ENCODE results near the gene ELOVL1. TPM values are rescaled to one million over a fixed set of nuclear protein-coding genes. Genes with fewer than 3 reads are reported as not detected.
A peak's percentile ranks its signal among the peaks of the same experiment; 100 is the strongest.
"Not testable (repeated sequence)": the region's sequence is repeated elsewhere in the genome, so short reads cannot be mapped to it uniquely, and the experiment has no call there.

Gene ELOVL1
- total RNA-seq, 1 donor from 2014 or later, result 40.3 TPM

DNA sequence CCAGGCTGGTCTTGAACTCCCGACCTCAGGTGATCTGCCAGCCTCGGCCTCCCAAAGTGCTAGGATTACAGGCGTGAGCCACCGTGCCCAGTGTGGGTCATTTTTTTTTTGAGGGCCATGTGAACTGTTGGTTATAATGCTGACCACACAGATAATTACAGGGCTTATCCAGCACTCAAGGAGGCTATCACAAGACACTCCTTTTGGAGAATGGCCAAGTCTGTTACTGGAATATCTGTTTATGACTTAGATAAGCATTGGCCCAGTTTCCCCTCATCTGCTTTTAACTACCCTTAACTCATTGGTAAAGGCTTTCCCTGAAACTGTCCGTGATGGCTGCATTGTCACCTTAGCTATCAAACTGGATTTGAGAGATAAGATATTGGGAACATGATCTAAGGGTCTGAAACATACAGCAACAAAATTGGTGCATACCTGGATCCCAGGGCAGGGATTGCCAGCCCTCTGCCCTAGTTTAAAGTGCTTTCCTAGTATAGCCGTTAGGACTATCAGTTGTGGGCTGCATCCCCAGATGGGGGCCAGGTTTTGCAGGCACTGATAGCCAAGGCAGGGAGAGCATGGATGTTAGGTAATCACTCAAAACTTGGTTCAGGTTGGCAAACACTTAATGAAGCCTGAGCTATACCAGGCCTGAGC, 37.5 kb upstream of the ELOVL1 start:
- no peaks in the 10 kb centered on the region for H3K27me3 Mint-ChIP-seq (ENCODE audit: low read depth)
- no peak overlapping the region for H3K4me3 Mint-ChIP-seq
- peaks cover 6% of the 10 kb centered on the region for H3K9me3 Mint-ChIP-seq
- no peaks in the 10 kb centered on the region for H3K4me1 Mint-ChIP-seq
- TF ChIP-seq CTCF (IDR thresholded peaks at IDR 0.05; ENCODE audit: unreplicated experiment), result no peak
- DNase-seq (ENCODE audit: low spot score in 2 of 2, unreplicated experiment in 2 of 2), result no peak
- peak overlapping the region; percentile 30 for H3K27ac Mint-ChIP-seq
- H3K36me3 Mint-ChIP-seq, result peaks cover 42% of the 10 kb centered on the region

DNA sequence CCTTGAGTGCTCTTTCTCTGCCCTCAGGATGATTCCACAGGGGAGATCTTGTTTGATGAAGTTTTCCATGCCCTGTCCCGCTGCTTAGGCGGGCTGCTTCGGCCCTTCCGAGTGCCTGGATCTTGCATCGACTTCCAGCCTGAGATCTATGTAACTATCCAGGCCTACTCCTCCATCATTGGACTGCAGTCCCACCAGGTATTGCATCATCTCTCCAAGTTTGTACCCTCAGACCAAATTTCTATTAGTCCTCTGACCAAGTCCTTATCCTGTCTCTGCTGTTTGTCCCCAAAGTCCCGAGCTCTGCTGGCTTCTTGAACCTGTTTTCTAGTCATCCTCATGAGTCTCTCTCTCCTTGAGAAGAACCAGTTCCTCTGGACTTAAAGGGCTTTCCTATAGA, 36.5 kb upstream of the ELOVL1 start:
- H3K27me3 Mint-ChIP-seq (ENCODE audit: low read depth), result no peaks in the 10 kb centered on the region
- no peak overlapping the region for H3K4me3 Mint-ChIP-seq
- peaks cover 34% of the 10 kb centered on the region for H3K36me3 Mint-ChIP-seq
- no peak for DNase-seq (ENCODE audit: low spot score in 2 of 2, unreplicated experiment in 2 of 2)
- H3K4me1 Mint-ChIP-seq, result no peaks in the 10 kb centered on the region
- peaks cover 5% of the 10 kb centered on the region for H3K9me3 Mint-ChIP-seq
- no peak overlapping the region for H3K27ac Mint-ChIP-seq
- no peak for TF ChIP-seq CTCF (IDR thresholded peaks at IDR 0.05; ENCODE audit: unreplicated experiment)

DNA sequence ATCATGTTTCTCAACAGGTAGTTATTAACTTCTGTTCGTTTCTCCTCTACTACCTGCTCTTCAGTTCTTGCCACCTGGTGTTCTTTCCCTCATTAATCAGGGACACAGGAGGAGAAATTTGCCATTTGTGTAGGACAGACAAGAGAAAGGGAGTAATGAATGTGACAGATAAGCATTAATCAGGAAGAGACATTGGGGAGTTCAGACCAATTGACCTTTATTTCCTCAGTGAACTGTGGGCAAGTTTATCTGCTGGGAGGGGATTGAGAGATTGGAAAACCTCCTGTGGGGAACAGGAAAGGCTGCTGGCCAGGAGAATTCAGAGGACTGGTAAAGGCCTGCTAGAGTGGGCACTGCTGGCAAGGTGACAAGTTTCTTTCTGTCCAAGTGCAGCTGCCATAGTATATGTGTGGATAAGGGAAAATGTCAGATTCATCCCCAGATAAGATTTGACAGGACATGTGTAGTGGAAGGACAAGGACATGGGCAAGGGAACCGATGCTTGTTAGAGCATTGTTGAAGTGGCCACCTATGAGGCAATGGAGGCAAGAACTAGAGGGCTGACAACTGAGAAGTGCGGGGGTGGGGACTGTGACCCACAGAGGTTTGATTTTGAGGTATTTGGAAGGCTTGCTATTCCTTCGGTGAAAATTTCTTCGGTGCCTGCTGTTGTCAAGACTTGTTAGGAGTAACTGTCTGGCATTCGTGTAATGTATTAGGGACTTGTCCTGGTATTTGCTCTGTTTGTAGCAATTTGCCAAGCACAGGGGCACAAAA, 34.5 kb upstream of the ELOVL1 start:
- Mint-ChIP-seq H3K27ac (no peak overlapping the region), H3K4me1 (no peaks in the 10 kb centered on the region), H3K4me3 (no peak overlapping the region), H3K9me3 (no peaks in the 10 kb centered on the region), H3K36me3 (peaks cover 30% of the 10 kb centered on the region), H3K27me3 (ENCODE audit: low read depth) (no peaks in the 10 kb centered on the region)
- no peak for TF ChIP-seq CTCF (IDR thresholded peaks at IDR 0.05; ENCODE audit: unreplicated experiment)
- no peak for DNase-seq (ENCODE audit: low spot score in 2 of 2, unreplicated experiment in 2 of 2)

- H3K9me3 Mint-ChIP-seq; H3K4me3 Mint-ChIP-seq; DNase-seq (ENCODE audit: low spot score in 2 of 2, unreplicated experiment in 2 of 2); H3K4me1 Mint-ChIP-seq; H3K27me3 Mint-ChIP-seq (ENCODE audit: low read depth); H3K27ac Mint-ChIP-seq: not testable (repeated sequence)
- peaks cover 23% of the 10 kb centered on the region for H3K36me3 Mint-ChIP-seq
Measured at GRCh38 chr1:43400441-43400840, 32.6 kb upstream of the ELOVL1 start.

DNA sequence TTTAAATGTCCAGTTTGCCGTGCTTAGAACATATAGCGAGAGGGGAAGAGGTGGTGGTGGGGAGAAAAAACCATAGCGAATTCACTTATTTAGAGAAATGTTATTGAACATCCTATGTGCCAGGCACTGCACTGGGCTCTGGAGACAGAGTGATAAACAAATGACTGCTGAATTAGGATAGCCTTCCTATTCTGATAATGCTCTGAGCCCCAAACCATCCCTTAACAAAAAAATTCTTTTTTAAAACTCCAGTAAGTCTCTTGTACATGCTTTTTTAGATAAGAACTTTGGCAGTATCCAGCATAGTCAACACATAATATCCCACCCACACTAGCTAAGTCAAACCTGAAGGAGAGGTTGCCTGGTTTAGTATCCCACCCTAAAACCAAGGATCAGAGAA, 30.4 kb upstream of the ELOVL1 start:
- DNase-seq (ENCODE audit: low spot score in 2 of 2, unreplicated experiment in 2 of 2), result no peak
- no peak for TF ChIP-seq CTCF (IDR thresholded peaks at IDR 0.05; ENCODE audit: unreplicated experiment)
- no peaks in the 10 kb centered on the region for H3K9me3 Mint-ChIP-seq
- H3K27me3 Mint-ChIP-seq (ENCODE audit: low read depth), result no peaks in the 10 kb centered on the region
- no peak overlapping the region for H3K27ac Mint-ChIP-seq
- H3K36me3 Mint-ChIP-seq, result peaks cover 10% of the 10 kb centered on the region
- H3K4me1 Mint-ChIP-seq, result no peaks in the 10 kb centered on the region
- no peak overlapping the region for H3K4me3 Mint-ChIP-seq

DNA sequence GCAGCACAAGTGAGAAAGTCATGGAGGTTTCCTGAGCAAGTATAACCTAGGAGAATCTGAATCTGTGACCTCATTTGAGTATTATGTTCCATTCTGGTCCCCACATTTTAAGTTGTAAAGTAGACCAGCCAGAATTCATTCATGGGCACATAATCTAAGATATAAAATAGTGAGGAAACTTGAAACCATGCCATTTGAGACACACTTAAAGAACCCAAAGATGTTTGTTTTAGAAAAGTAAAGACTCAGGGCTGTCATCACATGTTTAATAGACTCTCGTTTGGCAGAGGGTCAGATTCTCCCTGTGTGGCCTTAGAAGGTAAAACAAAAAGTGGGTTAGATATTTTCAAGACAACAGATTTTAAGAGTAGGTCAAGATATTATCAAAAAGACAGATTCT, 28.2 kb upstream of the ELOVL1 start:
- H3K4me3 Mint-ChIP-seq, result no peak overlapping the region
- TF ChIP-seq CTCF (IDR thresholded peaks at IDR 0.05; ENCODE audit: unreplicated experiment), result no peak
- H3K27me3 Mint-ChIP-seq (ENCODE audit: low read depth), result no peaks in the 10 kb centered on the region
- H3K9me3 Mint-ChIP-seq, result no peaks in the 10 kb centered on the region
- H3K4me1 Mint-ChIP-seq, result no peaks in the 10 kb centered on the region
- DNase-seq (ENCODE audit: low spot score in 2 of 2, unreplicated experiment in 2 of 2), result no peak
- H3K36me3 Mint-ChIP-seq, result peaks cover 9% of the 10 kb centered on the region
- H3K27ac Mint-ChIP-seq, result no peak overlapping the region

Measured in mesothelial cell of epicardium (in vitro differentiated cells).